ENCODE measurements around the gene BCR. TPM values are rescaled to one million over a fixed set of nuclear protein-coding genes. Genes with fewer than 3 reads are reported as not detected.

BCR gene
- total RNA-seq, 1 experiment from 2014 or later, result 77.0 TPM

- Histone ChIP-seq H2AFZ (ENCODE audit: low read length) (no peak overlapping the region), H3K79me2 (ENCODE audit: insufficient read depth, low read length) (no peaks in the 10 kb centered on the region), H2BK15ac (ENCODE audit: low read depth, low read length) (no peak overlapping the region), H3K4ac (ENCODE audit: low read depth, low read length) (no peak overlapping the region), H4K20me1 (ENCODE audit: control insufficient read depth, insufficient read depth, insufficient read length) (no peaks in the 10 kb centered on the region), H2AK5ac (ENCODE audit: insufficient read length, low read length) (no peak overlapping the region), H3K79me1 (ENCODE audit: insufficient read depth, low read depth, low read length, poor library complexity, severe bottlenecking) (no peaks in the 10 kb centered on the region), H3K23ac (ENCODE audit: insufficient read length, low read depth, low read length) (no peak overlapping the region), H2BK5ac (ENCODE audit: insufficient read length, low read length) (no peak overlapping the region), H3K9ac (ENCODE audit: extremely low read depth, insufficient read length, low read length) (no peak overlapping the region), H3K27me3 (ENCODE audit: insufficient read depth, low read length) (no peaks in the 10 kb centered on the region), H3K4me1 (ENCODE audit: insufficient read depth, low read length) (no peaks in the 10 kb centered on the region), H3K4me2 (ENCODE audit: insufficient read depth, insufficient read length, low read length) (no peak overlapping the region), H4K91ac (ENCODE audit: insufficient read length, low read depth, low read length) (no peak overlapping the region), H2BK20ac (ENCODE audit: low read depth, low read length, poor library complexity, severe bottlenecking) (no peak overlapping the region), H4K8ac (replicated peaks; ENCODE audit: insufficient read length, low read depth, low read length) (no peak overlapping the region), H3K18ac (ENCODE audit: insufficient read length, low read depth, low read length) (no peak overlapping the region), H3K14ac (ENCODE audit: insufficient read depth, low read length) (0 out of 2 replicates have a peak overlapping the region, but pooled peaks have one; percentile 16), H2BK12ac (ENCODE audit: insufficient read length, low read depth, low read length) (no peak overlapping the region), H3T11ph (ENCODE audit: low read length) (no peak overlapping the region), H3K27ac (ENCODE audit: insufficient read length, low read depth, low read length) (no peak overlapping the region), H3K23me2 (ENCODE audit: insufficient read length, low read depth, low read length, poor library complexity, severe bottlenecking) (no peaks in the 10 kb centered on the region), H3K56ac (ENCODE audit: insufficient read length, low read depth, low read length) (no peak overlapping the region), H2BK120ac (ENCODE audit: low read depth, low read length, poor library complexity, severe bottlenecking) (no peak overlapping the region), H4K5ac (ENCODE audit: insufficient read length, low read depth, low read length) (no peak overlapping the region), H3K9me3 (ENCODE audit: control insufficient read depth, low read depth, low read length) (no peaks in the 10 kb centered on the region)
- no peak for TF ChIP-seq CTCF (conservative IDR thresholded peaks at IDR 0.05)
- WGBS (ENCODE audit: extremely low coverage, insufficient read length, low lambda C conversion rate), result no CpG with 5 or more reads among the region's 9 CpGs
- no peak overlapping the region for H3K27ac Mint-ChIP-seq
- no peak overlapping the region for H3K4me3 Mint-ChIP-seq
- peaks cover 20 to 34% of the 10 kb centered on the region in 2 experiments for H3K4me1 Mint-ChIP-seq
- H3K9me3 Mint-ChIP-seq, result no peaks in the 10 kb centered on the region
- H3K36me3 Mint-ChIP-seq (ENCODE audit: insufficient read depth in 1 of 3, low read depth in 3 of 3), result no peaks in the 10 kb centered on the region; a peak in 1 of 7 replicates
- DNase-seq, result no peak
- peaks cover 8% of the 10 kb centered on the region for H3K27me3 Mint-ChIP-seq (ENCODE audit: low read depth)
These were observed 24.5 kb upstream of the BCR start for GRCh38 chr22:23155831-23156230.
